PC-3 (cell line): ENCODE data around the gene KYNU. TPM values are rescaled to one million over a fixed set of nuclear protein-coding genes. Genes with fewer than 3 reads are reported as not detected.
"Not testable (repeated sequence)": the region's sequence is repeated elsewhere in the genome, so short reads cannot be mapped to it uniquely, and the experiment has no call there.

Experiments
- ATAC-seq: fragments of 200-7000 bp; cut with Tn5 transposase; 2 replicates; pipeline ENCODE4 v1.9.1; 2020; ENCODE audit warnings: mild to moderate bottlenecking, moderate library complexity
- BruUV-seq: library from RNA; stranded (reverse); fragments of 400-500 nt; replicated peaks from 2 replicates; lab custom pipeline; 2021; lab: Mats Ljungman, UMichigan
- CTCF ChIA-PET: fragments of 300-600 bp; sonication (Branson Sonifier 250); formaldehyde crosslinking; loops from one replicate; lab custom pipeline; 2022; ENCODE audit warnings: antibody characterized with exemption; lab: Charles Lee
- POLR2A ChIA-PET: fragments of 300-600 bp; sonication (Branson Sonifier 250); formaldehyde crosslinking; loops from one replicate; lab custom pipeline; 2022; ENCODE audit warnings: antibody characterized with exemption; ENCODE audit not compliant: unreplicated experiment; lab: Charles Lee
- DNase-seq: peaks from one replicate; pipeline ENCODE4 v3.0.0-alpha.2; 2015
- H2AFZ ChIP-seq: fragments of 300-600 bp; sonication (generic); 2 replicates; pipeline ENCODE4 v1.6.0; 2016; ENCODE audit warnings: antibody characterized with exemption, low read length
- H3F3A ChIP-seq: fragments of 300-600 bp; sonication (generic); one replicate; pipeline ENCODE4 v1.6.0; 2017; ENCODE audit warnings: antibody characterized with exemption, low read length, control low read depth, mild to moderate bottlenecking; ENCODE audit not compliant: unreplicated experiment
- H3K27ac ChIP-seq: fragments of 300-600 bp; sonication (generic); 2 replicates; pipeline ENCODE4 v1.5.1; 2016; ENCODE audit warnings: mild to moderate bottlenecking, low read length
- H3K27me3 ChIP-seq: fragments of 300-600 bp; sonication (generic); 2 replicates; pipeline ENCODE4 v1.6.1; 2016; ENCODE audit warnings: low read length, mixed read lengths
- H3K36me3 ChIP-seq: fragments of 300-600 bp; sonication (generic); 2 replicates; pipeline ENCODE4 v1.6.1; 2016; ENCODE audit warnings: low read depth, mixed run types, low read length, mixed read lengths
- H3K4me1 ChIP-seq: fragments of 300-600 bp; sonication (generic); 2 replicates; pipeline ENCODE4 v1.5.1; 2016; ENCODE audit warnings: low read length; ENCODE audit not compliant: insufficient read depth
- H3K4me2 ChIP-seq: fragments of 300-600 bp; sonication (generic); 2 replicates; pipeline ENCODE4 v1.6.0; 2016; ENCODE audit warnings: low read length
- H3K4me3 ChIP-seq: fragments of 300-600 bp; sonication (generic); 2 replicates; pipeline ENCODE4 v1.5.1; 2016; ENCODE audit warnings: mild to moderate bottlenecking, low read length, mixed read lengths
- H3K79me2 ChIP-seq: fragments of 300-600 bp; sonication (generic); 2 replicates; pipeline ENCODE4 v1.6.1; 2017; ENCODE audit warnings: low read length, mixed read lengths
- H3K9ac ChIP-seq: fragments of 300-600 bp; sonication (generic); 2 replicates; pipeline ENCODE4 v1.6.0; 2016; ENCODE audit warnings: mild to moderate bottlenecking, low read length
- H3K9me2 ChIP-seq: fragments of 300-600 bp; sonication (generic); replicated peaks from 2 replicates; pipeline ENCODE4 v1.6.1; 2016; ENCODE audit warnings: mixed run types, low read length, mixed read lengths
- H3K9me3 ChIP-seq: fragments of 300-600 bp; sonication (generic); 2 replicates; pipeline ENCODE4 v1.6.1; 2016; ENCODE audit warnings: low read length, mixed read lengths
- H4K20me1 ChIP-seq: fragments of 300-600 bp; sonication (generic); 2 replicates; pipeline ENCODE4 v1.6.1; 2016; ENCODE audit warnings: low read length, mixed read lengths
- EZH2 ChIP-seq: fragments of 300-600 bp; sonication (generic); IDR thresholded peaks from one replicate; pipeline ENCODE4 v1.6.1; 2017; ENCODE audit warnings: antibody characterized with exemption, mild to moderate bottlenecking, low read length; ENCODE audit not compliant: unreplicated experiment
- EZH2phosphoT487 ChIP-seq: fragments of 300-600 bp; sonication (generic); IDR thresholded peaks from 2 replicates; pipeline ENCODE4 v1.6.1; 2018; ENCODE audit warnings: mild to moderate bottlenecking, antibody characterized with exemption, low read length, borderline replicate concordance
- intact Hi-C: fragments of 100-400 bp; cut with micrococcal nuclease; formaldehyde crosslinking; loops from 2 replicates; pipeline ENCODE4 v1.9.0; 2023
- total RNA-seq: library from RNA; depleted of rRNA; stranded (reverse); fragments of >200 nt; gene quantifications from 2 replicates; pipeline ENCODE4 v1.2.3, GENCODE V29; 2014
- TF ChIP-seq, protein P1 (sequence below): fragments of 300-600 bp; sonication (generic); conservative IDR thresholded peaks from 2 replicates; pipeline ENCODE4 v1.5.1; 2017; ENCODE audit warnings: antibody characterized with exemption, low read depth, mild to moderate bottlenecking, low read length

KYNU gene
- total RNA-seq, 1 experiment from 2014 or later: 2.3 TPM

- no peak overlapping the region for H3K4me3 ChIP-seq
- intact Hi-C loops: no loop called here
- POLR2A ChIA-PET: no interaction called here
- TF ChIP-seq, protein P1, sequence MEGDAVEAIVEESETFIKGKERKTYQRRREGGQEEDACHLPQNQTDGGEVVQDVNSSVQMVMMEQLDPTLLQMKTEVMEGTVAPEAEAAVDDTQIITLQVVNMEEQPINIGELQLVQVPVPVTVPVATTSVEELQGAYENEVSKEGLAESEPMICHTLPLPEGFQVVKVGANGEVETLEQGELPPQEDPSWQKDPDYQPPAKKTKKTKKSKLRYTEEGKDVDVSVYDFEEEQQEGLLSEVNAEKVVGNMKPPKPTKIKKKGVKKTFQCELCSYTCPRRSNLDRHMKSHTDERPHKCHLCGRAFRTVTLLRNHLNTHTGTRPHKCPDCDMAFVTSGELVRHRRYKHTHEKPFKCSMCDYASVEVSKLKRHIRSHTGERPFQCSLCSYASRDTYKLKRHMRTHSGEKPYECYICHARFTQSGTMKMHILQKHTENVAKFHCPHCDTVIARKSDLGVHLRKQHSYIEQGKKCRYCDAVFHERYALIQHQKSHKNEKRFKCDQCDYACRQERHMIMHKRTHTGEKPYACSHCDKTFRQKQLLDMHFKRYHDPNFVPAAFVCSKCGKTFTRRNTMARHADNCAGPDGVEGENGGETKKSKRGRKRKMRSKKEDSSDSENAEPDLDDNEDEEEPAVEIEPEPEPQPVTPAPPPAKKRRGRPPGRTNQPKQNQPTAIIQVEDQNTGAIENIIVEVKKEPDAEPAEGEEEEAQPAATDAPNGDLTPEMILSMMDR: no peak
- TF ChIP-seq EZH2 (no peak), EZH2phosphoT487 (no peak)
- H3K4me2 ChIP-seq: no peak overlapping the region
- H4K20me1 ChIP-seq: no peaks in the 10 kb centered on the region
- no peaks in the 10 kb centered on the region for H3K36me3 ChIP-seq
- no peaks in the 10 kb centered on the region for H3K9me2 ChIP-seq
- CTCF ChIA-PET: no interaction called here
- peak overlapping the region; percentile 33 for H3K27ac ChIP-seq
- H2AFZ ChIP-seq: no peak overlapping the region; the same call in 1 of the 2 replicates
- ATAC-seq (peak; percentile 47), DNase-seq (peak; percentile 68)
- H3K9ac ChIP-seq: no peak overlapping the region; the same call in 1 of the 2 replicates
- no peaks in the 10 kb centered on the region for H3K27me3 ChIP-seq
- no TSS peak for BruUV-seq
- H3K4me1 ChIP-seq: peaks cover 29% of the 10 kb centered on the region
- H3F3A ChIP-seq: no peaks in the 10 kb centered on the region
- no peaks in the 10 kb centered on the region for H3K9me3 ChIP-seq
- no peaks in the 10 kb centered on the region for H3K79me2 ChIP-seq
Measured at GRCh38 chr2:142868229-142868762, 9.2 kb upstream of the KYNU start.

DNA sequence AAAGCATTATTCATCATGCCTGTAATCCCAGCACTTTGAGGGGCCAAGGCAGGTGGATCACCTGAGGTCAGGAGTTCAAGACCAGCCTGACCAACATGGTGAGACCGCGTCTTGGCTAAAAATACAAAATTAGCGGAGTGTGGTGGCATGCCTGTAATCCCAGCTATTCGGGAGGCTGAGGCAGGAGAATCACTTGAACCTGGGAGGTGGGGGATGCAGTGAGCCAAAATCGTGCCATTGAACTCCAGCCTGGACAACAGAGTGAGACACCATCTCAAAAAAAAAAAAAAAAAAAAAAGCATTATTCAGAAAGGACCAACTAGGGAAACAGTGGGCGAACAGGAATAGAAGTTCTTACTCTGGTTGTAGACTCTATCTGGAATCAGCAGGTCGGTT, 8.4 kb upstream of the KYNU start:
- H3K36me3 ChIP-seq, H4K20me1 ChIP-seq, H3K4me2 ChIP-seq, H3K27ac ChIP-seq, H3K9me3 ChIP-seq, DNase-seq, H3K27me3 ChIP-seq, H3K9me2 ChIP-seq, H3K9ac ChIP-seq, H2AFZ ChIP-seq, H3F3A ChIP-seq, H3K79me2 ChIP-seq, H3K4me3 ChIP-seq, POLR2A ChIA-PET, ATAC-seq, intact Hi-C loops, BruUV-seq: not testable (repeated sequence)
- CTCF ChIA-PET: interaction anchor here (0.6 kb wide), 1 partner anchor 75 kb away, joined by 4 read pairs; no protein-coding TSS in a partner anchor
- peaks cover 31% of the 10 kb centered on the region for H3K4me1 ChIP-seq

- Histone ChIP-seq H3K4me2 (no peak overlapping the region), H3K36me3 (no peaks in the 10 kb centered on the region), H3K4me1 (peaks cover 35% of the 10 kb centered on the region), H3K4me3 (no peak overlapping the region), H3K27ac (no peak overlapping the region), H3F3A (no peaks in the 10 kb centered on the region), H3K79me2 (no peaks in the 10 kb centered on the region), H2AFZ (no peak overlapping the region), H3K9me3 (no peaks in the 10 kb centered on the region), H4K20me1 (no peaks in the 10 kb centered on the region), H3K27me3 (no peaks in the 10 kb centered on the region), H3K9me2 (no peaks in the 10 kb centered on the region), H3K9ac (no peak overlapping the region)
- no peak for ATAC-seq
- ChIA-PET POLR2A (no interaction called here), CTCF (interaction anchor here (0.6 kb wide), 1 partner anchor 75 kb away, joined by 4 read pairs; no protein-coding TSS in a partner anchor)
- DNase-seq: no peak
- intact Hi-C loops: no loop called here
- BruUV-seq: no TSS peak
- TF ChIP-seq EZH2phosphoT487 (no peak), EZH2 (no peak)
- TF ChIP-seq, protein P1: no peak
Measured at GRCh38 chr2:142869461-142870106, 7.9 kb upstream of the KYNU start.
